HG02610 (cell line): Measurements from ENCODE around the gene ITPR2.
"Not testable (repeated sequence)": the region's sequence is repeated elsewhere in the genome, so short reads cannot be mapped to it uniquely, and the experiment has no call there.

Experiments used
- ATAC-seq: cut with Tn5 transposase; IDR thresholded peaks from one replicate; pipeline ENCODE4 v1.9.1; 2021; ENCODE audit warnings: mild to moderate bottlenecking, moderate library complexity; ENCODE audit not compliant: unreplicated experiment

The ITPR2 gene

GRCh38 chr12:26767116-26767515 is 65.9 kb downstream of the ITPR2 start:
- ATAC-seq: peak; percentile 40

DNA sequence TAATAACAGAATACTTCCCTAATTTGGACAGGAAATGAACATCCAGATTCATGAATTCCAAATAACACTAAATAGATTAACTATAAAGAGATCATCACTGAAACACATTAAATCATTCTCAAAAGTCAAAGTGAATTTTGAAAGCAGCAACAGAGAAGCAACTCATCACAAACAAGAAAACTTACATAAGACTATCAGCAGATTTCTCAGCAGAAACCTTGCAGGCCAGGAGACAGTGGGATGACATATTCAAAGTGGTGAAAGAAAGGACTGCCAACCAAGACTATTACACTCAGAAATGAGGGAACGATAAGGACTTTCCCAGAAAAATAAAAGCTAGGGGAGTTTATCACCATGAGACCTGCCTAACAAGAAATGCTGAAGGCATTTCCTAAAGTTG is 70.8 kb downstream of the ITPR2 start:
- no peak for ATAC-seq

- ATAC-seq: no peak
These were observed 71.2 kb downstream of the ITPR2 start for GRCh38 chr12:26761775-26762174.

- ATAC-seq: no peak
These were observed 72.2 kb downstream of the ITPR2 start for GRCh38 chr12:26760657-26761293.

DNA sequence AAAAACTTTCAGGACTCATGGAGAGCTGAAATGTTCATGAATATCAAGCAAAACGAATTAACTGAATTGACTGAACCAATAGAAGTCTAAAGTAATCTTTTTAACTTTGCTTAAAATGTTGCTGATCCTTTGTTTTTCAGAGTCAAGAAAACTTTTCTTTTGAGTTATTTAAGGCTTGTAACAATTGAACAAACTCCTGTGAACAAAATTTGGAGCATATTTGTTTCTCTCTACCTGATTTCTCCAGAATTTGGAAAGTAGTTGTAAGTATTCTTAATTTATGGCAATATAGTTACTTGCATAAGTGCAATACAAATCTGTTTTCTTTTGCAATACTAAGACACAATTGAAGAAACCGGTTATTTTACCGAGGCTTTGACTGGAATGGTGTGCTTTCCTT is 77.6 kb downstream of the ITPR2 start:
- not testable (repeated sequence) for ATAC-seq

- ATAC-seq: no peak
These were observed 78.8 kb downstream of the ITPR2 start for GRCh38 chr12:26754148-26754547.

GRCh38 chr12:26751179-26751578 is 81.8 kb downstream of the ITPR2 start:
- no peak for ATAC-seq

- ATAC-seq: peak; percentile 29
These were observed 82.3 kb downstream of the ITPR2 start for GRCh38 chr12:26750531-26751175.

- peak; percentile 69 for ATAC-seq
These were observed 83.2 kb downstream of the ITPR2 start for GRCh38 chr12:26749781-26750180.

- peak; percentile 52 for ATAC-seq
These were observed 84.1 kb downstream of the ITPR2 start for GRCh38 chr12:26748741-26749431.

DNA sequence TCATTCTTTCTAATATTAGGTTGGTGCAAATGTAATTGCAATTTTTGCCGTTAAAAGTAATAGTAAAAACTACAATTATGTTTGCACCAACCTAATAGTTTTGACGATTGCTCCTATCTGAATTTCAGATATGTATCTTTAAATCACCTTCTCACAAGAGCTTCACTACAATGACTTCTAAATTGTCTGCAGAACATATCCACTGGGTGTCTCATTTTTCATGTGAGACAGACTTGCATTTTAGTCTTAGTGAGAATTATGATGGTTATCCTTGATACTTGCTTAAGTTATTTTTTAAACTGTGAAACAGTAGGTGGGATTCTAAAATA is 84.6 kb downstream of the ITPR2 start:
- no peak for ATAC-seq

DNA sequence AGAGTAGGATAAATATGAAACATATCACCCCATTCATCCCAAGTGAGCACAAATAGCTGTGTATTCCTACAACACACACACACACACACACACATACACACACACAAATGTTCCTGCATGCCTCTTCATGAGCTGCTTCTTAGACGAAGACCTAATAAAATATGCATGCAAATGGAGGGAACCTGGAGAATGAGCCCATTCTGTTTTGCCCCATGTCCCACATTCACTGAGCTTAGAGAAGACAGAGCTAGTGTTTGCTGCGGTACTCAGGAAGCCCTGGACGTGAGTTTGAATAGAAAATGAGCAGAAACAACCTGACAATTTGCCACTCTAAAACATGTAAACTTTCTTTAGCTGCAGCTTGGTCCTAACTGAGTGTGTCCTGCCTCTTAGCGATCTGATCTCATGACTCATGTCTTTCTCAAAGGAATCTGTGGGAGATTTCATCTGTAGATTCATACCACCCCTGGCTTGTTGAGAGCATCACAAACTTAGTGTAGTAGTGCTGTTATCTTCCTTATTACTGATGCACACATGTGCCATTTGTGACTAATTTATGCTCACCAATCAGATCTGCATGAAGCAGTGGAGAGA is 86.8 kb downstream of the ITPR2 start:
- no peak for ATAC-seq

GRCh38 chr12:26744697-26745440 is 88.1 kb downstream of the ITPR2 start:
- ATAC-seq: no peak

DNA sequence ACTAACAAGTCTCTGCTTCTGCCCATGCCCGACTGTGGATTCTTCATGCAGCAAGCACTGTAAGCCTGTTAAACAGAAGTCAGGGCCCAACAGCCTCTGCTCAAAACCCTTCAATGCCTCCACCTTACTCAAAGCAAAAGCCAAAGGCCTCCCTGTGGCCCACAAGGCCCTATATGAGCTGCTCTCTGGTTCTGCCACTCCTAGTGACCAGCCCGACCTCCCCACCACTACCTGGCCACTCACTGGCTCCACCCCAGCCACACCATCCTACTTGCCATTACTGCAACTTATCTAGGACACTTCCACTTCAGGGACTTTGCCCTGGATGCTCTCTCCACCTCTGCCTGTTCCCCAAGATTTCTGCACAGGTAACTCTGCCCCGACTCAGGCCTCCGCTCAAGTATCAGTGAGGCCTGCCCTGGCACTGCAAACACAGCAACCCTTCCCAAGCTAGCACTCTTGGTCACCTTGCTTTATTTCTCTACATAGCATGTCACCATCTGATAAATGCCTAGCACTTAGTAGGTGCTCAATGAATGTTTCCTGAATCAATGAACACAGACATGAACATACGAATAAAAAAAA is 88.9 kb downstream of the ITPR2 start:
- ATAC-seq: no peak

GRCh38 chr12:26741584-26742227 is 91.3 kb downstream of the ITPR2 start:
- no peak for ATAC-seq

DNA sequence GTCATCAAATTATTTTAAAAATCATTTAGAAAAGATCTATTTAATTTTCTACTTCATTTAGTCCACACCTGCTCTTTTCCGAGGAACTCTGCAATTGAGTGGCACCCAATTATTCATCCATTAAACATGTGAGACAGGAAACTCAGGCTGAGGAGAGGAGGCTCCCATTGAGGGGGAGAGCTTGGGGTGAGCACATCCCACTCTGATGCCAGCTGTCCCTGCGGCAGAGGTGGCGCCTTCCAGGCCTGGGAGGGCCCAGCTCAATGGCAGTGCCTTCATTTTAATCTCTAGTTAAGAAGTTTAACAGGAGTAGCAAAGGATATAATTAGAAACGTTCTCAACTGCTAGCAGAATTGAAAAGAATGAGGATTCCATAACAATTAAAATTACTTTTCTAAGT is 92.0 kb downstream of the ITPR2 start:
- ATAC-seq: no peak

- ATAC-seq: no peak
These were observed 92.6 kb downstream of the ITPR2 start for GRCh38 chr12:26740348-26740747.

DNA sequence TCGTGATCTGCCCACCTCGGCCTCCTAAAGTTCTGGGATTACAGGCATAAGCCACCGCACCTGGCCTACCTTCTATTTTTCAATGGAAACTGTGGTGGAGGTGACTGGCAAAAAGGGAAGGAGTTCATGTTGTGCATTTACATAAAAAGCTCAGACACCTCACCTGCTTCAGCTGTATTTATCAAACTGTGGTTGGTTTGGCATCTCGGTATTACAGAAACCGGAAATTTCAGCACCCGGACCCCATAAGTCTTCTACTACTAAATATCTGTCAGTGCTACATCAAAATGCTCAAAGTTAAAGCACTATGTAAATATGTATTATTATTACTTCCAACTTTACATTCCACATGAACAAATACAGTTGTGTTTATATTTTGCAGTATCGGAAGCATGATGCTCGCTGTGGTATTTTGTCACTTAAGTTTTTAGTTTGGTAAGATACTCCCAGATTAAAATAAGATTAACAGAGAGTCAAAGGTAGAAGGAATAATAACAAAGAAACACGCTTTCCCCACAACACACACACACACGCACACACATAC is 95.4 kb downstream of the ITPR2 start:
- ATAC-seq: no peak

DNA sequence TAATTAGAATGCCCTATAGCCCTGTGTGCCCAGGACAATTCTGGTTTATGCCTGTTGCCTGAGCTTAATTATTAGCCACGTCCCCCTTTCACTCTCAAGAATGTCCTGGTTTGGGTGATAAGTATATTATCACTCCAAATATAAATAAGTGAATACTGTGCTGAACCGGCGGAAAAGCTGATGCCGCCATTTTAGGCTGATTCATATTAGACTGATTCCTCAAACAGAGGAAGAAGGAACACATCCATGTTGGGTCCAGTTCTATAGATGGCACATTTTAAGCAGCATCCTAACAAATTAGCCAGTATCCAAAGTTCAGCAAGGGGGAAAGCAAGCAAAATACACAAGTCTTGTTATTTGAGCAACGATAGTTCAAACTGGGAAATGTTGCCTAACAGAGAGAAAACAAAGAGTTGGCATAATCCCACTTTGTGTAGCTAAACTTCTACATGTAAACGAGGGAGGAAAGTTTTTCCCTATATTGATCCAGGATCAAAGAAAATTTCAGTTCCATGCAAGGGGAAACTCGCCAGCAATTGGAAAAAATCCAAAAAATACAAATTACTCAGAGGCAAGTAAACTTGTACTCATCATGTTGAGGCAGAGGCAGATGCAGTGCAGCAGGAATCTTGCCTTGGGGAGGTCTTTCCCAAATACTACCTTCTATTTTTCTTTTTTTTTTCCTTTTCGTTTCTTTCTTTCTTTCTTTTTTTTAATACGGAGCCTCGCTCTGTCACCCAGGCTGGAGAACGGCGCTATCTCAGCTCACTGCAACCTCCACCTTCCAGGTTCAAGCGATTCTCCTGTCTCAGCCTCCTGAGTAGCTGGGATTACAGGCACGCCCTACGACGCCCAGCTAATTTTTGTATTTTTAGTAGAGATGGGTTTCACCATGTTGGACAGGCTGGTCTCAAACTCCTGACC is 96.2 kb downstream of the ITPR2 start:
- ATAC-seq: no peak
